Lower lobe of right lung (tissue), 2 donors: Measurements from ENCODE around the gene ISOC2. TPM values are rescaled to one million over a fixed set of nuclear protein-coding genes. Genes with fewer than 3 reads are reported as not detected.

ENCODE experiments used
- ATAC-seq, 2 donors: fragments of 200-7000 bp; cut with Tn5 transposase; one replicate each; pipeline ENCODE4 v1.9.1; 2020 to 2022; ENCODE audit warnings: mild to moderate bottlenecking in 2 of 2, moderate library complexity in 2 of 2
- DNase-seq: peaks from one replicate; pipeline ENCODE4 v3.0.0-alpha.2; 2020
- H3K27ac ChIP-seq: fragments of 200-600 bp; one replicate; pipeline ENCODE4 v1.8.0; 2022
- H3K27me3 ChIP-seq: fragments of 200-600 bp; one replicate; pipeline ENCODE4 v1.8.0; 2022; ENCODE audit warnings: low read depth
- H3K36me3 ChIP-seq: fragments of 200-600 bp; one replicate; pipeline ENCODE4 v1.8.0; 2022; ENCODE audit warnings: mild to moderate bottlenecking
- H3K4me1 ChIP-seq: fragments of 200-600 bp; one replicate; pipeline ENCODE4 v1.8.0; 2022
- H3K4me3 ChIP-seq: fragments of 200-600 bp; one replicate; pipeline ENCODE4 v1.8.0; 2022; ENCODE audit warnings: mild to moderate bottlenecking
- H3K9me3 ChIP-seq: fragments of 200-600 bp; one replicate; pipeline ENCODE4 v1.8.0; 2022
- CTCF ChIP-seq: fragments of 200-600 bp; IDR thresholded peaks from one replicate; pipeline ENCODE4 v1.8.0; 2022; ENCODE audit warnings: antibody characterized with exemption, mild to moderate bottlenecking
- intact Hi-C: fragments of 100-400 bp; cut with DNase I; formaldehyde crosslinking; loops from one replicate; pipeline ENCODE4 v1.11.0; 2022
- total RNA-seq: library from RNA; stranded (reverse); fragmentation: NEBNext Ultra II Directional; extraction: Animal tissue kit (Norgen Biotek cat#: 25700); gene quantifications from one replicate; pipeline ENCODE4 v1.2.1, GENCODE V29; 2021
- donor health status: DM: no; HTN: yes; CAD: no; lungs with severe emphysema.

ISOC2 gene
- total RNA-seq, 1 donor from 2014 or later, result 28.6 TPM

- intact Hi-C loops, result no loop called here
- TF ChIP-seq CTCF, result no peak
- Histone ChIP-seq H3K4me3 (no peak overlapping the region), H3K27me3 (no peaks in the 10 kb centered on the region), H3K9me3 (no peaks in the 10 kb centered on the region), H3K36me3 (peaks cover 28% of the 10 kb centered on the region), H3K4me1 (peaks cover 41% of the 10 kb centered on the region), H3K27ac (no peak overlapping the region)
- no peak for DNase-seq
- no peak for ATAC-seq
Observed at GRCh38 chr19:55481794-55482155, 20.3 kb upstream of the ISOC2 start.

GRCh38 chr19:55481148-55481793 lies 19.8 kb upstream of the ISOC2 start:
- DNase-seq, result no peak

GRCh38 chr19:55479451-55480230 lies 18.2 kb upstream of the ISOC2 start:
- H3K36me3 ChIP-seq, result peaks cover 28% of the 10 kb centered on the region
- no peak overlapping the region for H3K27ac ChIP-seq
- H3K27me3 ChIP-seq, result no peaks in the 10 kb centered on the region
- no peak overlapping the region for H3K4me3 ChIP-seq
- no peaks in the 10 kb centered on the region for H3K9me3 ChIP-seq
- ATAC-seq (no peak), DNase-seq (no peak)
- intact Hi-C loops, result no loop called here
- no peak for TF ChIP-seq CTCF
- peaks cover 31% of the 10 kb centered on the region for H3K4me1 ChIP-seq

More at GRCh38 chr19:55481148-55481793, 19.8 kb upstream of the ISOC2 start:
- Histone ChIP-seq H3K27ac (no peak overlapping the region), H3K9me3 (no peaks in the 10 kb centered on the region), H3K4me1 (peaks cover 37% of the 10 kb centered on the region), H3K36me3 (peaks cover 28% of the 10 kb centered on the region), H3K27me3 (no peaks in the 10 kb centered on the region), H3K4me3 (no peak overlapping the region)
- no peak for TF ChIP-seq CTCF
- ATAC-seq, result no peak
- intact Hi-C loops, result no loop called here

- no peak for DNase-seq
- no peak for ATAC-seq
- intact Hi-C loops, result no loop called here
- peaks cover 25% of the 10 kb centered on the region for H3K4me1 ChIP-seq
- H3K36me3 ChIP-seq, result peaks cover 28% of the 10 kb centered on the region
- no peaks in the 10 kb centered on the region for H3K9me3 ChIP-seq
- H3K27me3 ChIP-seq, result no peaks in the 10 kb centered on the region
- H3K27ac ChIP-seq, result no peak overlapping the region
- H3K4me3 ChIP-seq, result no peak overlapping the region
- TF ChIP-seq CTCF, result no peak
Observed at GRCh38 chr19:55479045-55479444, 17.6 kb upstream of the ISOC2 start.

GRCh38 chr19:55478364-55478763 lies 16.9 kb upstream of the ISOC2 start:
- H3K36me3 ChIP-seq, result peaks cover 24% of the 10 kb centered on the region
- H3K9me3 ChIP-seq, result no peaks in the 10 kb centered on the region
- no peak overlapping the region for H3K27ac ChIP-seq
- ATAC-seq, result no peak
- intact Hi-C loops, result no loop called here
- H3K4me3 ChIP-seq, result no peak overlapping the region
- no peak for TF ChIP-seq CTCF
- no peak for DNase-seq
- H3K27me3 ChIP-seq, result no peaks in the 10 kb centered on the region
- H3K4me1 ChIP-seq, result peaks cover 22% of the 10 kb centered on the region
